GM12891 (cell line): Measurements from ENCODE around the gene ARHGAP19.

ENCODE experiments used
- DNase-seq: peaks from one replicate; pipeline ENCODE4 v3.0.0; 2011; ENCODE audit warnings: low spot score; ENCODE audit not compliant: insufficient read length
- FAIRE-seq: peaks from 2 replicates; lab custom pipeline; 2011; peaks lifted over from hg19 to GRCh38; lab: Jason Lieb, UNC
- PAX5 ChIP-seq: IDR thresholded peaks from 2 replicates; pipeline ENCODE4 v1.6.1; 2011; ENCODE audit warnings: low read length, moderate library complexity, mild to moderate bottlenecking; ENCODE audit not compliant: insufficient read depth, severe bottlenecking
- POLR2A ChIP-seq: IDR thresholded peaks from 2 replicates; pipeline ENCODE4 v1.6.1; 2011; ENCODE audit warnings: low read depth, low read length, control low read depth
- POLR2AphosphoS5 ChIP-seq: IDR thresholded peaks from 2 replicates; pipeline ENCODE4 v1.6.1; 2011; ENCODE audit warnings: low read depth, low read length, control low read depth
- POU2F2 ChIP-seq: IDR thresholded peaks from 2 replicates; pipeline ENCODE4 v1.6.1; 2011; ENCODE audit warnings: low read depth, mild to moderate bottlenecking, control low read depth, low read length, moderate library complexity
- SPI1 ChIP-seq: IDR thresholded peaks from 2 replicates; pipeline ENCODE4 v1.6.1; 2011; ENCODE audit warnings: low read depth, low read length, control low read depth
- TAF1 ChIP-seq: IDR thresholded peaks from 2 replicates; pipeline ENCODE4 v1.6.1; 2011; ENCODE audit warnings: low read depth, low read length, control low read depth

The ARHGAP19 gene

DNA sequence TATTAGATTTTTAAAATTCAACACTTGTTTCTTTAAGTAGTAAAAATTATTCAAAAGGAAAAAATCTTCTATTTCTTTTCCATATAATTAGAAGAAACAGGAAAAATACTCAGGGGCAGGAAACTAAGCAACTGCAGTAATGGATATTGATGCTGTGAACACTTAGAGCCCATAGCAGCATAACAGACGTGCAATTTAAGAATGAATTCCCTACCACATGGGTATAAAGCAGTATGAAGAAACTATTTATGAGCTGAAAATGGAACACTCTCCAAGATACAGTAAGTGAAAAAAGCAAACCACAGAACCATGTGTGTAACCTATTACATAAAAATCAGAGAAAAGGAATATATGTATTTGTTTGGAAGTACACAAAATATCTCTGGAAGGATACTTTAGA lies 30.8 kb downstream of the ARHGAP19 start:
- TF ChIP-seq POU2F2 (no peak), SPI1 (no peak), PAX5 (no peak), POLR2A (no peak), POLR2AphosphoS5 (no peak), TAF1 (no peak)
- FAIRE-seq (no peak), DNase-seq (no peak)

DNA sequence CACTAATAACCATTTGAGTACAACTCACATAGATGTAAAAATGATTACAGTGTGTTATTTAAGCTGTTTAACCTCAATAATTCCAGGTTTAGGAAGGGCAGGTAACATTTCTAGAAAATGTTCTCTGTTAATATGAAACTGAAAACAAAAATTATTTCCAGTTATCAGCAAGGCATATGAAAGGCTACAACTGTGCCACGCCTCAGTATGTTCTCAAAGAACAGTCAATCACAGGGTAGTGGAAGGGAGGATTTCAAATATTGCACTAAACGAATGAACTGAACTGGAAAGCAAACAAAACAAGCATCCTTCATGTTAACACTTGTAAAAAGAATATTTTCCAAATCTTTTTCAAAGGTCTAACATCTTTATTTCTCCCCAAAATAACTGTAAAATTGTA lies 31.3 kb downstream of the ARHGAP19 start:
- DNase-seq (no peak), FAIRE-seq (no peak)
- TF ChIP-seq POLR2A: no peak

GRCh38 chr10:97259119-97259518 lies 33.3 kb downstream of the ARHGAP19 start:
- no peak for FAIRE-seq
- DNase-seq: no peak
- TF ChIP-seq SPI1: no peak
- no peak for TF ChIP-seq POLR2AphosphoS5
- TF ChIP-seq POU2F2: no peak
- no peak for TF ChIP-seq PAX5
- TF ChIP-seq POLR2A: no peak
- TF ChIP-seq TAF1: no peak

DNA sequence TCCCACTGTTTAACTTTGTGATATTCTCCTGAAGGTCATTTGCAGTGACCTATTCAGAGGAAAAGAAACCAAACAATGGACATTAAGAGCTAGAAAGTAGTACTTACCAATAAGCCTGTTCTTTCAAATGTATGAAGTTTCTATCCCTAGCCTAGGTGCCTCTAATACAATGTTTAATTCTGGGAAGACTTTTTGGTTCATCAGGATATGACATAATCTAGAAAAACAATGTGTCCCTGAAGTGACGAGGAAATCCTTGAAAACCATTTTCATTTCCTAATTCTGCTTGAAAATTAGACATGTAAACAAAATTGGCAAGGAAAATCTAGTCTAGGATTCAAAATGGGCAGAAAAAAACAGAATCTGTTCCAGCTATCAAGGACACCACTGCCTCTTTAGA lies 36.1 kb downstream of the ARHGAP19 start:
- no peak for DNase-seq
- FAIRE-seq: no peak
- TF ChIP-seq SPI1: no peak
- no peak for TF ChIP-seq TAF1
- TF ChIP-seq POLR2AphosphoS5: no peak
- no peak for TF ChIP-seq PAX5
- no peak for TF ChIP-seq POLR2A
- TF ChIP-seq POU2F2: no peak

DNA sequence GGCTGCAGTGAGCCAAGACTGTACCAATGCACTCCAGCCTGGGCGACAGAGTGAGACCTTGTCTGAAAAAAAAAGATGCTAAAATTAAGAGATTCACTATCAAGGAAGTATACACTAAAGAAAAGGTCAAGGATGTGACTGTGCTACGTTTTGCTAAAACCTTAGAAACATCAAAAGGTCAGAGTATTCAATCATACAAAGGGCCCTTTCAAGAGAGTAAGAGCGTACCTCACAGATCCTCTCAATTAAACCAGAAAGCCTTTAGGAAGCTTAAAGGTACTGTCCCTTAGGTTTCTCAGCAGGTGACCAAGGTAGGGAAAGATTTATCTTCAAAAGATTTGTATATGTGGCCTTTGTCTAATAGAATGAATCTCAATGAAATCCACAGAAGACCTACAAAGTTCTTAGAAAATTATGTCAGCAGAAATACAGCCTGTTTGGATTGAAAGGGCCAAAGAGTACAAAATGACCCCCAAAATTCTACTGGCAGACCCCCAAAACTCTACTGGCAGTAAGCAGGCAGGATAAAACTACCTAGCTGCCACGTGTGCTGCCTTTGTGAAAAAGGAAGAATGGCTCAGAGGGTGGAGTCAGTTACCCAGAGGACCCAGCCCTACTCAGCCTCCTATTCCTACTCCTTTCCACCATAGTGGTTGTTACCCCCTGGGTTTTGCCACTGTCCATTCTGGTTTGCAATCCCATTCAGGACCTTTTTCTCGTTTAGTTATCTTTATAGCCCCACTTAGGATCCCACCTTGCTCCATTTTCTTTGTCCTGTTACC lies 36.7 kb downstream of the ARHGAP19 start:
- DNase-seq (no peak), FAIRE-seq (no peak)
- TF ChIP-seq TAF1 (no peak), POU2F2 (no peak), POLR2A (no peak), SPI1 (no peak), PAX5 (no peak), POLR2AphosphoS5 (no peak)

- peak; percentile 60 for FAIRE-seq
- TF ChIP-seq POLR2A: no peak
- TF ChIP-seq SPI1: no peak
- TF ChIP-seq POU2F2: no peak
- TF ChIP-seq TAF1: no peak
- no peak for TF ChIP-seq POLR2AphosphoS5
- TF ChIP-seq PAX5: no peak
- no peak for DNase-seq
Measured at GRCh38 chr10:97254694-97255093, 37.7 kb downstream of the ARHGAP19 start.

DNA sequence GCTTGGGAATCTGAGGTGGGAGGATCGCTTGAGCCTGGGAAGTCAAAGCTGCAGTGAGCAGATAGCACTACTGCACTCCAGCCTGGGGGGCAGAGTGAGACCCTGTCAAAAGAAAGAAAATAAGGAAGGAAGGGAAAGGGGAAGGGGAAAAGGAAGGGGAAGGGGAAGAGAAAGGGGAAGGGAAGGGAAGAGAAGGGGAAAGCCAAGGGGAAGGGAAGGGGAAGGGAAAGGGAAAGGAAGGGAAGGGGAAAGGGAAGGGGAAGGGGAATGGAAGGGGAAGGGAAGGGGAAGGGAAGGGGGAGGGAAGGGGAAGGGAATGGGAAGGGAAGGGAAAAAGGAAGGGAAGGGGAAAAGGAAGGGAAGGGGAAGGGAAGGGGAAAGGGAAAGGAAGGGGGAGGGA lies 41.5 kb downstream of the ARHGAP19 start:
- no peak for DNase-seq
- TF ChIP-seq POU2F2 (no peak), SPI1 (no peak), TAF1 (no peak), PAX5 (no peak), POLR2A (no peak)
- FAIRE-seq: no peak

DNA sequence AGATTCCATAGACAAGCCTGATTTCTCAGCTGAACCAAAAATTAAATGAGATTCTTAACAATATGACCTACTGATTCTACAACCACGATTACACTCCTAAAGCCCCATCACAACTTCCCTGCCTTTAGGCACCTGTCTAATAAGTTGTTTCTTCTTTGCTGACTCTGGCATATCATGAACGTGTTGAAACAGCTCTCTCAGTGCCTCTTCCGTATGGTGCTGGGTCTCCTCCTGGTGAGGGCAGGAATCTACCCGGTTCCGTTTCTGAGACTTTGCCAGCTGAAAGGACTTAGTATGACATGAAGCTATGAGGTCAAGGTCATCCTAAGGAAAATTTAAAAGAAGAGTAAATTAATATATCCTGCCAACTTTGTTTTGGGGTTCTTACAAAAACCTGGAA lies 48.6 kb downstream of the ARHGAP19 start:
- DNase-seq (no peak), FAIRE-seq (no peak)
- TF ChIP-seq POLR2AphosphoS5: no peak
- no peak for TF ChIP-seq SPI1
- no peak for TF ChIP-seq POLR2A
- no peak for TF ChIP-seq POU2F2
- TF ChIP-seq PAX5: no peak
- TF ChIP-seq TAF1: no peak

- DNase-seq (no peak), FAIRE-seq (no peak)
- no peak for TF ChIP-seq SPI1
- TF ChIP-seq POLR2AphosphoS5: no peak
- no peak for TF ChIP-seq PAX5
- no peak for TF ChIP-seq POU2F2
- no peak for TF ChIP-seq TAF1
- no peak for TF ChIP-seq POLR2A
Measured at GRCh38 chr10:97238855-97239254, 53.6 kb downstream of the ARHGAP19 start.

- TF ChIP-seq TAF1 (no peak), POLR2AphosphoS5 (no peak), POU2F2 (no peak), SPI1 (no peak)
- DNase-seq: no peak
- no peak for FAIRE-seq
Measured at GRCh38 chr10:97235353-97235752, 57.1 kb downstream of the ARHGAP19 start.
